NT2/D1 (cell line): ENCODE measurements around the gene DCDC2C.

Source experiments
- YY1 ChIP-seq: IDR thresholded peaks from 2 replicates; pipeline ENCODE4 v1.6.1; 2011; ENCODE audit not compliant: insufficient read length, insufficient read depth
- ZNF274 ChIP-seq: IDR thresholded peaks from 2 replicates; pipeline ENCODE4 v1.6.1; 2011; ENCODE audit warnings: mild to moderate bottlenecking, low read depth, low read length

- no peak for TF ChIP-seq ZNF274
- TF ChIP-seq YY1, result no peak
Measured at GRCh38 chr2:3683748-3684454, 19.5 kb upstream of the DCDC2C start.
